GM19193 (cell line): ENCODE measurements around the gene CLP1.

Experiments
- POLR2A ChIP-seq: IDR thresholded peaks from 4 replicates; pipeline ENCODE4 v1.6.1; 2011; ENCODE audit not compliant: insufficient read depth, insufficient read length; ENCODE audit errors: extremely low read depth

The CLP1 gene

GRCh38 chr11:57637626-57638004 is 19.9 kb upstream of the CLP1 start:
- TF ChIP-seq POLR2A = no peak

GRCh38 chr11:57638005-57638781 is 19.4 kb upstream of the CLP1 start:
- TF ChIP-seq POLR2A = peak; percentile 22

GRCh38 chr11:57638811-57639320 is 18.7 kb upstream of the CLP1 start:
- TF ChIP-seq POLR2A = no peak

GRCh38 chr11:57639321-57640067 is 18.1 kb upstream of the CLP1 start:
- TF ChIP-seq POLR2A = no peak

- TF ChIP-seq POLR2A = no peak
Measured at GRCh38 chr11:57640068-57640800, 17.3 kb upstream of the CLP1 start.

- TF ChIP-seq POLR2A = no peak
Measured at GRCh38 chr11:57641011-57641807, 16.4 kb upstream of the CLP1 start.

- TF ChIP-seq POLR2A = no peak
Measured at GRCh38 chr11:57643802-57644201, 13.8 kb upstream of the CLP1 start.

- no peak for TF ChIP-seq POLR2A
Measured at GRCh38 chr11:57644748-57645688, 12.5 kb upstream of the CLP1 start.

GRCh38 chr11:57645689-57646085 is 11.9 kb upstream of the CLP1 start:
- no peak for TF ChIP-seq POLR2A

- no peak for TF ChIP-seq POLR2A
Measured at GRCh38 chr11:57646194-57646798, 11.3 kb upstream of the CLP1 start.

GRCh38 chr11:57646799-57647303 is 10.7 kb upstream of the CLP1 start:
- no peak for TF ChIP-seq POLR2A

GRCh38 chr11:57647372-57647771 is 10.2 kb upstream of the CLP1 start:
- TF ChIP-seq POLR2A = no peak
